Esophagus squamous epithelium (tissue), 4 donors: ENCODE data around the gene PCSK5.

Experiments used
- CTCF ChIP-seq, 6 experiments: fragments of 450-650 bp in 4 of 6; fragments of 200-600 bp in 2 of 6; sonication (generic) in 2 of 6; IDR thresholded peaks; one replicate each; pipeline ENCODE4 v1.5.1; 2016 to 2019; ENCODE audit warnings: antibody characterized with exemption in 6 of 6, mild to moderate bottlenecking in 4 of 6, moderate library complexity in 4 of 6
- POLR2A ChIP-seq, 4 donors: fragments of 450-650 bp; IDR thresholded peaks; one replicate each; pipeline ENCODE4 v1.6.1; 2017; ENCODE audit warnings: antibody characterized with exemption in 4 of 4, mild to moderate bottlenecking in 4 of 4, moderate library complexity in 3 of 4

GRCh38 chr9:75907923-75908322, 17.4 kb downstream of the PCSK5 start:
- TF ChIP-seq CTCF (IDR thresholded peaks at IDR 0.05) (no peak), POLR2A (IDR thresholded peaks at IDR 0.05) (no peak)
